Uterus (tissue), 2 donors: ENCODE results near the gene TSPAN4.

Source experiments
- POLR2A ChIP-seq, 2 donors: fragments of 450-650 bp; IDR thresholded peaks; one replicate each; pipeline ENCODE4 v1.6.1; 2016; ENCODE audit warnings: antibody characterized with exemption in 2 of 2, mild to moderate bottlenecking in 1 of 2, moderate library complexity in 1 of 2
- TF ChIP-seq, protein P1 (sequence below), 4 experiments: fragments of 200-600 bp in 2 of 4; fragments of 450-650 bp in 2 of 4; sonication (generic) in 2 of 4; IDR thresholded peaks; one replicate each; pipeline ENCODE4 v1.5.1; 2016 to 2019; ENCODE audit warnings: antibody characterized with exemption in 4 of 4, mild to moderate bottlenecking in 2 of 4, moderate library complexity in 1 of 4

DNA sequence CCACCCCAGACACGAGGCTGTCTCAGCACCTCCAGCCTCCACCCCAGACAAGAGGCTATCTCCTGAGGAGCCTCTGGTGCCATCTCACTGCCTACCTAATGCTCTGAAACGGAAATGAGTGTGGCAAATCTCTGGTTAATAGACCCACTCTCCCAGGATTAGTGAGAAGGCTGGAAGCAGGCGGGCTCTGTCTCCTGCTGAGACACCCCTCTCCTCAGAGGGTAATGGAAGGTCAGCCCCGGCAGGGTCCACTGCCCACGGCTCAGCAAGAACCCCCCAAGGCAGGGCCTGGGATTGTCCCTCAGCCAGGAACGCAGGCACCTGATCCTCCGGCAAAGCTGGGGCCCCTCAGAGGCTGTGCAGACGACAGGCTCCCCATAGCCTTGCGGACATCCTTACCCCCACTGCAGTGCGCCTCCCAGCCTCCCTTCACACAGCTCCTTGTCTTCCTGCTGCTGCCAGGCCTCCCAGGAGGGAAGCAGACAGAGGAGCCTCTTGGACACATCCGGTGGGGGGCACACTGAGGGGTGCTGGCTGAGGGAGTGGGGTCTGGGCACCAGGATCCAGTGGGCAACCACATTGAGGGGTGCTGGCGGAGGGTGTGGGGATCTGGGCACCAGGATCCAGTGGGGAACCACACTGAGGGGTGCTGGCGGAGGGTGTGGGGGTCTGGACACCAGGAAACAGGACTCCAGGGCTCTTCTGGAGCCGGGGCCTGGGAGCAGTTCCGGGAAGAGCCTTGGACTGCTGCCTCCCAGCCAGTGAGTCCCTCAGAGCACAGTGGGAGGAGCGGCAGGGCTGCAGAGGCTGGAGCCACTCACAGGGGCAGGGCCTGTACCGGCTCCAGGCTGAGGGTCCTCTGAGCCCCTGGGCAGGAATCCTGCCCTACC, 54.8 kb downstream of the TSPAN4 start:
- TF ChIP-seq, protein P1, sequence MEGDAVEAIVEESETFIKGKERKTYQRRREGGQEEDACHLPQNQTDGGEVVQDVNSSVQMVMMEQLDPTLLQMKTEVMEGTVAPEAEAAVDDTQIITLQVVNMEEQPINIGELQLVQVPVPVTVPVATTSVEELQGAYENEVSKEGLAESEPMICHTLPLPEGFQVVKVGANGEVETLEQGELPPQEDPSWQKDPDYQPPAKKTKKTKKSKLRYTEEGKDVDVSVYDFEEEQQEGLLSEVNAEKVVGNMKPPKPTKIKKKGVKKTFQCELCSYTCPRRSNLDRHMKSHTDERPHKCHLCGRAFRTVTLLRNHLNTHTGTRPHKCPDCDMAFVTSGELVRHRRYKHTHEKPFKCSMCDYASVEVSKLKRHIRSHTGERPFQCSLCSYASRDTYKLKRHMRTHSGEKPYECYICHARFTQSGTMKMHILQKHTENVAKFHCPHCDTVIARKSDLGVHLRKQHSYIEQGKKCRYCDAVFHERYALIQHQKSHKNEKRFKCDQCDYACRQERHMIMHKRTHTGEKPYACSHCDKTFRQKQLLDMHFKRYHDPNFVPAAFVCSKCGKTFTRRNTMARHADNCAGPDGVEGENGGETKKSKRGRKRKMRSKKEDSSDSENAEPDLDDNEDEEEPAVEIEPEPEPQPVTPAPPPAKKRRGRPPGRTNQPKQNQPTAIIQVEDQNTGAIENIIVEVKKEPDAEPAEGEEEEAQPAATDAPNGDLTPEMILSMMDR (IDR thresholded peaks at IDR 0.05) = no peak
- TF ChIP-seq POLR2A (IDR thresholded peaks at IDR 0.05) = no peak
